A673 (cell line): Measurements from ENCODE around the gene THAP9.

ENCODE experiments used
- CTCF ChIP-seq: fragments of 300-800, 200-600 bp; sonication (generic); conservative IDR thresholded peaks from 2 replicates; pipeline ENCODE4 v1.5.1; 2017; ENCODE audit warnings: low read depth, mild to moderate bottlenecking, antibody characterized with exemption, low read length, moderate library complexity, mixed read lengths
- EZH2 ChIP-seq: fragments of 200-600 bp; sonication (generic); IDR thresholded peaks from 2 replicates; pipeline ENCODE4 v1.6.1; 2017; ENCODE audit warnings: borderline replicate concordance, low read depth, mild to moderate bottlenecking, mixed read lengths, antibody characterized with exemption, low read length; ENCODE audit not compliant: poor library complexity, severe bottlenecking

GRCh38 chr4:82934441-82934840, 33.9 kb downstream of the THAP9 start:
- no peak for TF ChIP-seq CTCF
- no peak for TF ChIP-seq EZH2
